GM23338 (cell line): ENCODE measurements around the gene NXN.

ENCODE experiments used
- CREB1 ChIP-seq: fragments of 250-450 bp; sonication (Bioruptor Pico); IDR thresholded peaks from 2 replicates; pipeline ENCODE4 v1.5.0; 2020; ENCODE audit warnings: low read depth, mild to moderate bottlenecking, moderate library complexity
- CTCF ChIP-seq, 2 experiments: fragments of 200-600 bp in 1 of 2; sonication (generic) in 1 of 2; conservative IDR thresholded peaks; 2 replicates each; pipeline versions ENCODE4 v1.5.1 to v1.6.1; 2016 to 2017; ENCODE audit warnings: antibody characterized with exemption in 2 of 2, low read depth in 2 of 2, mild to moderate bottlenecking in 2 of 2, moderate library complexity in 1 of 2
- EZH2phosphoT487 ChIP-seq: fragments of 200-600 bp; sonication (generic); IDR thresholded peaks from one replicate; pipeline ENCODE4 v1.8.1; 2018; ENCODE audit warnings: antibody characterized with exemption; ENCODE audit not compliant: unreplicated experiment
- POLR2AphosphoS5 ChIP-seq: IDR thresholded peaks from 2 replicates; pipeline ENCODE4 v1.6.1; 2016; ENCODE audit warnings: antibody characterized with exemption, low read depth

- TF ChIP-seq CTCF (conservative IDR thresholded peaks at IDR 0.05; ENCODE audit: low read depth in 2 of 2), result no peak
- no peak for TF ChIP-seq EZH2phosphoT487
- TF ChIP-seq POLR2AphosphoS5, result no peak
- no peak for TF ChIP-seq CREB1 (CRISPR knock-in tag)
Observed at GRCh38 chr17:800446-801242, 178.9 kb downstream of the NXN start.
